ENCODE measurements around the gene SCAI.

- no peak for TF ChIP-seq EP300 (IDR thresholded peaks at IDR 0.05; ENCODE audit: borderline replicate concordance)
- TF ChIP-seq TAF1 (IDR thresholded peaks at IDR 0.05; ENCODE audit: low read depth): no peak
- no peak for TF ChIP-seq CREB1 (IDR thresholded peaks at IDR 0.05; ENCODE audit: low read depth)
- no peak for TF ChIP-seq TCF12 (IDR thresholded peaks at IDR 0.05; ENCODE audit: low read depth)
- no peak for TF ChIP-seq YY1 (IDR thresholded peaks at IDR 0.05; ENCODE audit: low read depth)
- no peak for TF ChIP-seq MAX (IDR thresholded peaks at IDR 0.05)
- TF ChIP-seq CEBPB (IDR thresholded peaks at IDR 0.05): no peak
- TF ChIP-seq TEAD4 (IDR thresholded peaks at IDR 0.05): no peak
- TF ChIP-seq REST (IDR thresholded peaks at IDR 0.05; ENCODE audit: low read depth): no peak
- no peak for TF ChIP-seq FOXM1 (IDR thresholded peaks at IDR 0.05; ENCODE audit: borderline replicate concordance, low read depth)
- no peak for TF ChIP-seq RAD21 (IDR thresholded peaks at IDR 0.05; ENCODE audit: low read depth)
- TF ChIP-seq NFIC (IDR thresholded peaks at IDR 0.05): no peak
- no peak for TF ChIP-seq USF1 (IDR thresholded peaks at IDR 0.05)
- no peak for TF ChIP-seq ZBTB7A (IDR thresholded peaks at IDR 0.05; ENCODE audit: low read depth)
Measured at GRCh38 chr9:125169895-125170294, 26.6 kb upstream of the SCAI start.

Data from Ishikawa (cell line).